Activated effector memory CD4-positive, alpha-beta T cell treated with anti-CD3 and anti-CD28 coated beads, Interleukin-2, amount 50 U/mL, for 16 hours (primary cell): ENCODE results near the gene NKIRAS1.
"Not testable (repeated sequence)": the region's sequence is repeated elsewhere in the genome, so short reads cannot be mapped to it uniquely, and the experiment has no call there.

ENCODE experiments used
- DNase-seq: peaks from one replicate; pipeline ENCODE4 v3.0.0-alpha.2; 2020

NKIRAS1 gene

GRCh38 chr3:23867400-23867799 is 49.4 kb downstream of the NKIRAS1 start:
- no peak for DNase-seq

- no peak for DNase-seq
Observed at GRCh38 chr3:23865595-23866396, 51.0 kb downstream of the NKIRAS1 start.

- no peak for DNase-seq
Observed at GRCh38 chr3:23864931-23865330, 51.9 kb downstream of the NKIRAS1 start.

- no peak for DNase-seq
Observed at GRCh38 chr3:23863060-23863459, 53.7 kb downstream of the NKIRAS1 start.

GRCh38 chr3:23861689-23862088 is 55.1 kb downstream of the NKIRAS1 start:
- no peak for DNase-seq

GRCh38 chr3:23859839-23860382 is 56.9 kb downstream of the NKIRAS1 start:
- DNase-seq = no peak

GRCh38 chr3:23859012-23859743 is 57.6 kb downstream of the NKIRAS1 start:
- no peak for DNase-seq

- DNase-seq = no peak
Observed at GRCh38 chr3:23856286-23856685, 60.5 kb downstream of the NKIRAS1 start.

GRCh38 chr3:23849462-23849861 is 67.3 kb downstream of the NKIRAS1 start:
- not testable (repeated sequence) for DNase-seq

- DNase-seq = no peak
Observed at GRCh38 chr3:23845326-23846216, 71.2 kb downstream of the NKIRAS1 start.

GRCh38 chr3:23843869-23844268 is 72.9 kb downstream of the NKIRAS1 start:
- DNase-seq = no peak
